ENCODE data around the gene MYO5A. TPM values are rescaled to one million over a fixed set of nuclear protein-coding genes. Genes with fewer than 3 reads are reported as not detected.

MYO5A gene
- total and polyA plus RNA-seq, 10 of the 15 experiments (the other 5 are each of a cell fraction or from before 2014, with no cell fraction given): 4.2 to 42.9 (median 31.1) TPM

- Histone ChIP-seq H3K9me3 (replicated peaks; ENCODE audit: control insufficient read depth, insufficient read depth, low read length) (no peaks in the 10 kb centered on the region), H3K4me2 (ENCODE audit: control insufficient read depth, insufficient read depth) (peak overlapping the region; percentile 74), H3K27ac (ENCODE audit: control insufficient read depth, insufficient read depth) (peak overlapping the region; percentile 95), H3K79me2 (ENCODE audit: control insufficient read depth, insufficient read depth, low read length) (no peaks in the 10 kb centered on the region), H3K4me3 (no peak overlapping the region), H3K27me3 (replicated peaks in 1 of 2; ENCODE audit: control insufficient read depth in 2 of 2, insufficient read depth in 2 of 2, low read length in 1 of 2) (no peaks in the 10 kb centered on the region), H3K36me3 (ENCODE audit: control insufficient read depth in 2 of 2, insufficient read depth in 2 of 2, low read length in 1 of 2) (no peaks in the 10 kb centered on the region), H4K20me1 (ENCODE audit: control insufficient read depth, insufficient read depth) (no peaks in the 10 kb centered on the region), H3K4me1 (ENCODE audit: control insufficient read depth, insufficient read depth, low read length) (peaks cover 24% of the 10 kb centered on the region), H2AFZ (ENCODE audit: control insufficient read depth, low read depth, low read length) (peak overlapping the region; percentile 89), H3K9ac (ENCODE audit: control insufficient read depth, insufficient read depth, low read length) (peak overlapping the region; percentile 73)
- ChIA-PET POLR2A (interaction anchor here (0.6 to 1.4 kb wide), 8 partner anchors 10 to 422 kb away, joined by 3 to 4 read pairs (median 3); no protein-coding TSS in a partner anchor), CTCF (interaction anchor here (0.8 to 10.5 kb wide), 21 partner anchors 8 to 515 kb away, joined by 3 to 191 read pairs (median 4); no protein-coding TSS in a partner anchor), RAD21 (ENCODE audit: unreplicated experiment) (interaction anchor here (0.8 to 11.0 kb wide), 21 partner anchors 11 to 471 kb away, joined by 3 to 121 read pairs (median 4); no protein-coding TSS in a partner anchor), SMC1A (ENCODE audit: uncharacterized antibody, unreplicated experiment) (interaction anchor here (0.6 to 10.7 kb wide), 26 partner anchors 19 to 486 kb away, joined by 3 to 143 read pairs (median 4); no protein-coding TSS in a partner anchor)
- in situ Hi-C loops (cut with MboI) (no loop called here), intact Hi-C loops (cut with micrococcal nuclease; ENCODE audit: unreplicated experiment) (loop anchor here (5.0 kb wide), 1 partner anchor 46 kb away; no protein-coding TSS in a partner anchor)
- WGBS (ENCODE audit: insufficient coverage, insufficient replicate concordance, low lambda C conversion rate, missing lambda C conversion rate): 0% methylated on average over 8 of the region's 8 CpGs
- BruUV-seq (replicated peaks): TSS peak; percentile 91
- ATAC-seq (peak; percentile 100), DNase-seq (ENCODE audit: low read depth, low spot score) (peak; percentile 86), FAIRE-seq (peak; percentile 99)
- TF ChIP-seq IRF4 (IDR thresholded peaks at IDR 0.05; ENCODE audit: low read depth, low read length) (peak; percentile 51; the same call in 1 of the 2 replicates), RAD21 (IDR thresholded peaks at IDR 0.05; ENCODE audit: insufficient read depth, low read depth, low read length) (no peak), SUPT20H (IDR thresholded peaks at IDR 0.05; ENCODE audit: borderline replicate concordance, control insufficient read depth, low read depth, low read length) (no peak), DPF2 (IDR thresholded peaks at IDR 0.05) (peak; percentile 51), BMI1 (IDR thresholded peaks at IDR 0.05; ENCODE audit: borderline replicate concordance) (no peak), RUNX3 (IDR thresholded peaks at IDR 0.05; ENCODE audit: low read length) (peak; percentile 55; the same call in 1 of the 2 replicates), FOXM1 (IDR thresholded peaks at IDR 0.05; ENCODE audit: low read depth, low read length) (no peak), MYB (IDR thresholded peaks at IDR 0.05; ENCODE audit: borderline replicate concordance, low read depth, low read length) (no peak), RAD51 (IDR thresholded peaks at IDR 0.05) (no peak), STAT1 (conservative IDR thresholded peaks at IDR 0.05) (no peak), PBX3 (IDR thresholded peaks at IDR 0.05; ENCODE audit: insufficient replicate concordance, low read depth, low read length) (no peak), ELK1 (IDR thresholded peaks at IDR 0.05; ENCODE audit: low read depth, low read length) (peak; percentile 40; the same call in 1 of the 2 replicates), POU2F2 (IDR thresholded peaks at IDR 0.05; ENCODE audit: borderline replicate concordance, low read depth, low read length) (no peak; the same call in 2 of the 3 replicates), HDGF (IDR thresholded peaks at IDR 0.05) (no peak), NR2C1 (IDR thresholded peaks at IDR 0.05) (no peak), MXI1 (IDR thresholded peaks at IDR 0.05; ENCODE audit: low read depth, low read length) (0 out of 2 replicates have a peak, but pooled peaks have one; percentile 20), ZNF687 (IDR thresholded peaks at IDR 0.05) (peak; percentile 38; the same call in 1 of the 2 replicates)
Measured at GRCh38 chr15:52261498-52262242, 267.0 kb downstream of the MYO5A start.
